NCI-H446 (cell line): ENCODE results near the gene C17orf58.

Experiments used
- DNase-seq, 2 experiments: peaks; one replicate each; lab custom pipeline; 2025; lab: John Stamatoyannopoulos, UW

The C17orf58 gene

GRCh38 chr17:67950945-67951344 is 45.3 kb downstream of the C17orf58 start:
- DNase-seq, result no peak

- no peak for DNase-seq
These were observed 48.9 kb downstream of the C17orf58 start for GRCh38 chr17:67947325-67947813.

GRCh38 chr17:67946513-67946912 is 49.8 kb downstream of the C17orf58 start:
- no peak for DNase-seq

- DNase-seq, result no peak
These were observed 52.2 kb downstream of the C17orf58 start for GRCh38 chr17:67944035-67944434.

GRCh38 chr17:67942810-67943209 is 53.5 kb downstream of the C17orf58 start:
- no peak for DNase-seq
